ENCODE measurements around the gene C6orf136.
A peak's percentile ranks its signal among the peaks of the same experiment; 100 is the strongest.

Gene C6orf136

GRCh38 chr6:30687659-30688431 is 40.9 kb downstream of the C6orf136 start:
- peak; percentile 61 for DNase-seq

- DNase-seq: no peak
These were observed 41.6 kb downstream of the C6orf136 start for GRCh38 chr6:30688569-30688968.

- no peak for DNase-seq
These were observed 42.3 kb downstream of the C6orf136 start for GRCh38 chr6:30689022-30689865.

- no peak for DNase-seq
These were observed 43.1 kb downstream of the C6orf136 start for GRCh38 chr6:30689985-30690384.

- peak; percentile 96 for DNase-seq
These were observed 43.7 kb downstream of the C6orf136 start, which contains the start of gene NRM for GRCh38 chr6:30690403-30691207. TSS of gene NRM (minus strand) at chr6:30690984. CDS start at chr6:30690974, 10 bp downstream.

GRCh38 chr6:30691208-30691847 is 44.4 kb downstream of the C6orf136 start:
- DNase-seq: no peak

- DNase-seq: no peak
These were observed 49.5 kb downstream of the C6orf136 start for GRCh38 chr6:30696432-30696831.

GRCh38 chr6:30700340-30700739 is 53.4 kb downstream of the C6orf136 start:
- DNase-seq: no peak

All from OCI-M1 (cell line).